Fibroblast of lung (primary cell): ENCODE measurements around the gene SLC34A2.

ENCODE experiments used
- CTCF ChIP-seq, 2 donors: IDR thresholded peaks in 1 of 2; conservative IDR thresholded peaks in 1 of 2; 1 replicate in 1 of 2; 2 replicates in 1 of 2; pipeline ENCODE4 v1.5.1; 2011 to 2012; ENCODE audit warnings: low read length in 2 of 2, control low read depth in 1 of 2, inconsistent platforms in 1 of 2, low read depth in 1 of 2, mild to moderate bottlenecking in 1 of 2
- EZH2 ChIP-seq: IDR thresholded peaks from 2 replicates; pipeline ENCODE4 v1.5.1; 2012; ENCODE audit warnings: low read length, control low read depth, mild to moderate bottlenecking; ENCODE audit errors: missing control alignments

- no peak for TF ChIP-seq CTCF (conservative IDR thresholded peaks at IDR 0.05 in 1 of 2, IDR thresholded peaks at IDR 0.05 in 1 of 2; ENCODE audit: low read depth in 1 of 2, low read length in 2 of 2)
- TF ChIP-seq EZH2 = no peak
Observed at GRCh38 chr4:25703731-25704388, 48.2 kb downstream of the SLC34A2 start.
